HepG2 (cell line): Measurements from ENCODE around the gene NEK7. TPM values are rescaled to one million over a fixed set of nuclear protein-coding genes. Genes with fewer than 3 reads are reported as not detected.

Experiments
- AHDC1 ChIP-seq: sonication (generic); formaldehyde crosslinking; IDR thresholded peaks from 2 replicates; pipeline ENCODE4 v1.5.1; 2020; ENCODE audit warnings: mild to moderate bottlenecking, missing genetic modification reagents, borderline replicate concordance
- DNMT3B ChIP-seq: conservative IDR thresholded peaks from 2 replicates; pipeline ENCODE4 v1.6.1; 2016; ENCODE audit warnings: missing biosample characterization, control low read depth
- EP300 ChIP-seq, 3 experiments: sonication (generic) in 1 of 3; formaldehyde crosslinking in 1 of 3; IDR thresholded peaks; 2 replicates each; pipeline versions ENCODE4 v1.5.1 to v1.6.1; 2011 to 2020; ENCODE audit warnings: low read depth in 2 of 3, low read length in 2 of 3, borderline replicate concordance in 1 of 3, improper control_type of control experiment in 1 of 3, mild to moderate bottlenecking in 1 of 3, missing genetic modification reagents in 1 of 3, moderate library complexity in 1 of 3
- FOXA3 ChIP-seq: IDR thresholded peaks from 2 replicates; pipeline ENCODE4 v1.6.1; 2016; ENCODE audit warnings: missing genetic modification reagents, missing compliant biosample characterization
- HCFC1 ChIP-seq: fragments of 150-350 bp; IDR thresholded peaks from 2 replicates; pipeline ENCODE4 v1.6.1; 2014; ENCODE audit warnings: low read depth, low read length
- NAIF1 ChIP-seq: sonication (generic); formaldehyde crosslinking; IDR thresholded peaks from 2 replicates; pipeline ENCODE4 v1.5.0; 2020; ENCODE audit warnings: mild to moderate bottlenecking, missing genetic modification reagents, borderline replicate concordance
- ZFP91 ChIP-seq: sonication (generic); formaldehyde crosslinking; IDR thresholded peaks from 2 replicates; pipeline ENCODE4 v1.9.0; 2022; ENCODE audit warnings: missing genetic modification reagents, mild to moderate bottlenecking, borderline replicate concordance
- ZIK1 ChIP-seq: sonication (generic); formaldehyde crosslinking; IDR thresholded peaks from 2 replicates; pipeline ENCODE4 v1.5.0; 2020; ENCODE audit warnings: mild to moderate bottlenecking, low read depth, missing genetic modification reagents, borderline replicate concordance
- ZNF143 ChIP-seq: sonication (generic); formaldehyde crosslinking; IDR thresholded peaks from 2 replicates; pipeline ENCODE4 v1.4.0; 2020; ENCODE audit warnings: missing genetic modification reagents
- ZNF24 ChIP-seq: fragments of 450-650 bp; IDR thresholded peaks from 2 replicates; pipeline ENCODE4 v1.6.1; 2017; ENCODE audit warnings: antibody characterized with exemption, mild to moderate bottlenecking
- ZNF503 ChIP-seq: sonication (generic); formaldehyde crosslinking; IDR thresholded peaks from 2 replicates; pipeline ENCODE4 v1.4.0; 2020; ENCODE audit warnings: missing genetic modification reagents
- ZNF512B ChIP-seq: sonication (generic); formaldehyde crosslinking; IDR thresholded peaks from 2 replicates; pipeline ENCODE4 v1.5.1; 2020; ENCODE audit warnings: missing genetic modification reagents, mild to moderate bottlenecking, borderline replicate concordance
- ZNF691 ChIP-seq: sonication (generic); formaldehyde crosslinking; IDR thresholded peaks from 2 replicates; pipeline ENCODE4 v1.4.0; 2020; ENCODE audit warnings: missing genetic modification reagents, low read depth, mild to moderate bottlenecking, borderline replicate concordance
- ZNF792 ChIP-seq: IDR thresholded peaks from 2 replicates; pipeline ENCODE4 v1.6.1; 2016
- polyA plus RNA-seq, 8 experiments: library from polyadenylated mRNA; depleted of rRNA in 3 of 8; stranded (reverse) in 7 of 8; unstranded in 1 of 8; fragments of >200 nt; fragmentation: Illumina TruSeq in 4 of 8; extraction: Trizol in 4 of 8; gene quantifications; 2 replicates each; pipeline versions ENCODE4 v1.2.1 to v1.2.3, GENCODE V29; 2011 to 2016; ENCODE audit warnings: low read depth in 4 of 8, missing spikeins in 1 of 8, mixed read lengths in 1 of 8; ENCODE audit not compliant: insufficient read depth in 1 of 8
- total RNA-seq, 5 experiments: library from RNA; depleted of rRNA; stranded (reverse); fragments of >200 nt; fragmentation: Illumina TruSeq; extraction: Trizol; gene quantifications; 2 replicates each; pipeline ENCODE4 v1.2.3, GENCODE V29; 2016; ENCODE audit warnings: low read depth in 1 of 5

Gene NEK7
- total and polyA plus RNA-seq, 2 of the 13 experiments (the other 11 are each of a cell fraction or from before 2014, with no cell fraction given), result 18.1 to 19.2 TPM

GRCh38 chr1:198162091-198162767 is 5.4 kb downstream of the NEK7 start (continued):
- TF ChIP-seq ZFP91 (CRISPR knock-in tag) (no peak), ZIK1 (CRISPR knock-in tag) (no peak), ZNF503 (CRISPR knock-in tag) (no peak), ZNF792 (CRISPR knock-in tag) (peak; percentile 61; the same call in 1 of the 2 replicates), EP300 (IDR thresholded peaks at IDR 0.05; ENCODE audit: low read depth in 2 of 2, low read length in 2 of 2) (peak in 1 of 2 experiments; percentile 33; a peak in 2 of 4 replicates), EP300 (CRISPR knock-in tag; IDR thresholded peaks at IDR 0.05; ENCODE audit: borderline replicate concordance) (no peak), FOXA3 (CRISPR knock-in tag) (no peak), NAIF1 (CRISPR knock-in tag) (no peak), AHDC1 (0 out of 2 replicates have a peak, but pooled peaks have one; percentile 47), ZNF143 (no peak), ZNF691 (no peak), HCFC1 (no peak), ZNF512B (CRISPR knock-in tag) (no peak), DNMT3B (CRISPR knock-in tag) (no peak), ZNF24 (no peak)
